ENCODE results near the gene PZP. TPM values are rescaled to one million over a fixed set of nuclear protein-coding genes. Genes with fewer than 3 reads are reported as not detected.
"Not testable (repeated sequence)": the region's sequence is repeated elsewhere in the genome, so short reads cannot be mapped to it uniquely, and the experiment has no call there.

Gene PZP
- total RNA-seq, 1 donor from 2014 or later = 2.2 TPM

DNA sequence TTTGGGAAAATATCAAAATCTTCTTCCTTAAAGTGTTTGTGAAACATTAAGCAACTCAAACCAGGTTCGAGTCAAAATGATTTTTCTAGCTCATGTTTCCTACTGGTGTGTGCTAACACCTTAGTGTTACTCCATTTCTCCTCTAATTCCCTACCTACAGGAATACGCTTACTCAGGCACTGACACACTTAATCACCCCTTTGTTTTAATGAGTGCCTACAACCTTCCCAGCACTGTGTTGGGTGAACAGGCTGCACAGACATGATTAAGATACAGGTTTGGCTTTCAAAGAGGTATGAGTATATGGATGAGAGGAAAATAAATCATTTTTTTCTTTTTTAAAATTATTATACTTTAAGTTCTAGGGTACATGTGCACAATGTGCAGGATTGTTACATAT is 15.6 kb upstream of the PZP start:
- H3K27me3 Mint-ChIP-seq (ENCODE audit: unreplicated experiment) = no peaks in the 10 kb centered on the region
- no peak for DNase-seq (ENCODE audit: low spot score)
- no peaks in the 10 kb centered on the region for H3K4me1 Mint-ChIP-seq (ENCODE audit: unreplicated experiment)
- no peak overlapping the region for H3K4me3 Mint-ChIP-seq (ENCODE audit: unreplicated experiment)
- no peak overlapping the region for H3K27ac Mint-ChIP-seq (ENCODE audit: unreplicated experiment)
- no peaks in the 10 kb centered on the region for H3K9me3 Mint-ChIP-seq (ENCODE audit: unreplicated experiment)
- peaks cover 4% of the 10 kb centered on the region for H3K36me3 Mint-ChIP-seq (ENCODE audit: low read depth, unreplicated experiment)
- TF ChIP-seq, protein P1, sequence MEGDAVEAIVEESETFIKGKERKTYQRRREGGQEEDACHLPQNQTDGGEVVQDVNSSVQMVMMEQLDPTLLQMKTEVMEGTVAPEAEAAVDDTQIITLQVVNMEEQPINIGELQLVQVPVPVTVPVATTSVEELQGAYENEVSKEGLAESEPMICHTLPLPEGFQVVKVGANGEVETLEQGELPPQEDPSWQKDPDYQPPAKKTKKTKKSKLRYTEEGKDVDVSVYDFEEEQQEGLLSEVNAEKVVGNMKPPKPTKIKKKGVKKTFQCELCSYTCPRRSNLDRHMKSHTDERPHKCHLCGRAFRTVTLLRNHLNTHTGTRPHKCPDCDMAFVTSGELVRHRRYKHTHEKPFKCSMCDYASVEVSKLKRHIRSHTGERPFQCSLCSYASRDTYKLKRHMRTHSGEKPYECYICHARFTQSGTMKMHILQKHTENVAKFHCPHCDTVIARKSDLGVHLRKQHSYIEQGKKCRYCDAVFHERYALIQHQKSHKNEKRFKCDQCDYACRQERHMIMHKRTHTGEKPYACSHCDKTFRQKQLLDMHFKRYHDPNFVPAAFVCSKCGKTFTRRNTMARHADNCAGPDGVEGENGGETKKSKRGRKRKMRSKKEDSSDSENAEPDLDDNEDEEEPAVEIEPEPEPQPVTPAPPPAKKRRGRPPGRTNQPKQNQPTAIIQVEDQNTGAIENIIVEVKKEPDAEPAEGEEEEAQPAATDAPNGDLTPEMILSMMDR (IDR thresholded peaks at IDR 0.05; ENCODE audit: unreplicated experiment) = no peak

DNA sequence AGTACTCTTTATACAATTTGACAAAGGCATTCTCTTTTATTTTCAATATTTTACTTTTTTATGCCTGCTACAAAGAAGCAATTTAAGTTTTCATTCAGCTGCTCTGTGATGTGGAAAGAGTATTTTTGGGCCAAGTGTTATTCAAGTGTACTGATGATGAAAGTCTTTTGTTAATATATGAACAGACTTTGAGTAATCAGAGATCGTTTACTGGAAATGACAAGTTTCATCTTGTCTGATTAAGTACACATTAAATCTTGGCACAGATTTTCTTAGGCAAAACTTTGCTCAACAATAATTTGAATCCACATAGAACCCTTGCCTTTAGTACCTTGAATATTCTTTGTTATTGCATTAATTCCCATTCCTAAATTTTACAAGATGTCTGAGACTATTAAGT is 13.3 kb upstream of the PZP start:
- no peak overlapping the region for H3K27ac Mint-ChIP-seq (ENCODE audit: unreplicated experiment)

GRCh38 chr12:9221011-9221410 is 12.8 kb upstream of the PZP start:
- H3K36me3 Mint-ChIP-seq (ENCODE audit: low read depth, unreplicated experiment); H3K4me1 Mint-ChIP-seq (ENCODE audit: unreplicated experiment); DNase-seq (ENCODE audit: low spot score); H3K27ac Mint-ChIP-seq (ENCODE audit: unreplicated experiment); H3K4me3 Mint-ChIP-seq (ENCODE audit: unreplicated experiment); H3K27me3 Mint-ChIP-seq (ENCODE audit: unreplicated experiment); H3K9me3 Mint-ChIP-seq (ENCODE audit: unreplicated experiment): not testable (repeated sequence)

More for the DNA sequence above, 13.3 kb upstream of the PZP start:
- Mint-ChIP-seq H3K4me3 (ENCODE audit: unreplicated experiment) (no peak overlapping the region), H3K36me3 (ENCODE audit: low read depth, unreplicated experiment) (peaks cover under 1% of the 10 kb centered on the region), H3K9me3 (ENCODE audit: unreplicated experiment) (no peaks in the 10 kb centered on the region), H3K27me3 (ENCODE audit: unreplicated experiment) (peaks cover 1% of the 10 kb centered on the region), H3K4me1 (ENCODE audit: unreplicated experiment) (no peaks in the 10 kb centered on the region)
- DNase-seq (ENCODE audit: low spot score) = no peak
- TF ChIP-seq, protein P1 (IDR thresholded peaks at IDR 0.05; ENCODE audit: unreplicated experiment) = no peak

DNA sequence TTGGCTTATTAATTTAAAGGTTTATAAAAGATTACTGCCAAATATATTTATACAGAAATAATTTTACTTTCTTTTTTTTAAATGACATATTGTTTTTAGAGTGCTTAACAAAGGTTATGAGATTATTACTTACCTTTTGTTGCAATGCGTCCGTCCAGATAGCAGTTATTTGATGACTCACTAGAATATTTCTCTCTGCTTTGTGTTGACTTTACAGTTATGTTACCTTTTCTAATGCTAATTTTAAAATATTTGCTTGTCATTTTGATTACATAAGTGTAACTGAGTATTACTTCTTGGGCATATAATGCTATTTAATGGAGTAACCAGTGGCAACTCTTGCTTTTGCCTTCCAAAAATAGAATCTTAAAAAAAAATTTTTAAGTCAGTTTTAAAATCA is 6.3 kb upstream of the PZP start:
- Mint-ChIP-seq H3K36me3 (ENCODE audit: low read depth, unreplicated experiment) (no peaks in the 10 kb centered on the region), H3K4me1 (ENCODE audit: unreplicated experiment) (no peaks in the 10 kb centered on the region)

DNA sequence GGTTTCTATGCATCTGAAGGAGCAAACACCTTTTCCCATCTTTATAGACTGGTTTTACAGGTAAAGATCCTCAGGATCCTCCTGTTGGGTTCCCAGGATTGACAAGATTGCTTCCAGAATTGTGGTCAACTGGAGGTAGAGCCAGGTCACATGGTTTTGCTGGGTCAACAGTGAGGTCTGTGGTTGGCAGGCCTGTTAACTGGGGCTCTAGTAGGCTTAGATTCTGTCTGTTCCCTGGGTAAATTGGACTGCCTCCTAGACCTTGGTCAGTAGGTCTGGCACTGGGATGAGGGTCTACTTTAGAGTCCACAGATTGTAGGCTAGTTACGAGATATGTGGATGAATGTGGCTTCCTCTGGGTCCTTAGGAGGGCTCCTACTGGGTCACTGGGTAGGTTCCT is 3.5 kb upstream of the PZP start:
- H3K27me3 Mint-ChIP-seq (ENCODE audit: unreplicated experiment) = peaks cover 1% of the 10 kb centered on the region
- H3K27ac Mint-ChIP-seq (ENCODE audit: unreplicated experiment) = no peak overlapping the region
- H3K36me3 Mint-ChIP-seq (ENCODE audit: low read depth, unreplicated experiment) = no peaks in the 10 kb centered on the region
- DNase-seq (ENCODE audit: low spot score) = no peak
- no peaks in the 10 kb centered on the region for H3K4me1 Mint-ChIP-seq (ENCODE audit: unreplicated experiment)
- no peaks in the 10 kb centered on the region for H3K9me3 Mint-ChIP-seq (ENCODE audit: unreplicated experiment)
- no peak overlapping the region for H3K4me3 Mint-ChIP-seq (ENCODE audit: unreplicated experiment)
- TF ChIP-seq, protein P1 (IDR thresholded peaks at IDR 0.05; ENCODE audit: unreplicated experiment) = no peak

More for the DNA sequence above, 6.3 kb upstream of the PZP start:
- TF ChIP-seq, protein P1 (IDR thresholded peaks at IDR 0.05; ENCODE audit: unreplicated experiment) = no peak
- H3K4me3 Mint-ChIP-seq (ENCODE audit: unreplicated experiment) = no peak overlapping the region
- peaks cover 1% of the 10 kb centered on the region for H3K27me3 Mint-ChIP-seq (ENCODE audit: unreplicated experiment)
- no peak overlapping the region for H3K27ac Mint-ChIP-seq (ENCODE audit: unreplicated experiment)
- H3K9me3 Mint-ChIP-seq (ENCODE audit: unreplicated experiment) = no peaks in the 10 kb centered on the region
- no peak for DNase-seq (ENCODE audit: low spot score)

- H3K27ac Mint-ChIP-seq (ENCODE audit: unreplicated experiment) = no peak overlapping the region
- TF ChIP-seq, protein P1 (IDR thresholded peaks at IDR 0.05; ENCODE audit: unreplicated experiment) = no peak
- H3K36me3 Mint-ChIP-seq (ENCODE audit: low read depth, unreplicated experiment) = no peaks in the 10 kb centered on the region
- no peaks in the 10 kb centered on the region for H3K9me3 Mint-ChIP-seq (ENCODE audit: unreplicated experiment)
- no peaks in the 10 kb centered on the region for H3K27me3 Mint-ChIP-seq (ENCODE audit: unreplicated experiment)
- no peak overlapping the region for H3K4me3 Mint-ChIP-seq (ENCODE audit: unreplicated experiment)
- no peak for DNase-seq (ENCODE audit: low spot score)
- no peaks in the 10 kb centered on the region for H3K4me1 Mint-ChIP-seq (ENCODE audit: unreplicated experiment)
These were observed 3.8 kb downstream of the PZP start for GRCh38 chr12:9204380-9204779.

All from endothelial cell (in vitro differentiated cells).